Testis (tissue), 3 donors: ENCODE results near the gene CLIP1. TPM values are rescaled to one million over a fixed set of nuclear protein-coding genes. Genes with fewer than 3 reads are reported as not detected.

Source experiments
- DNase-seq: peaks from one replicate; pipeline ENCODE4 v3.0.0-alpha.2; 2019
- H3K27ac ChIP-seq, 2 donors: fragments of 200-600 bp; sonication (generic); one replicate each; pipeline ENCODE4 v1.5.1; 2019
- H3K27me3 ChIP-seq: fragments of 200-600 bp; sonication (generic); one replicate; pipeline ENCODE4 v1.5.1; 2019
- H3K36me3 ChIP-seq: fragments of 200-600 bp; sonication (generic); one replicate; pipeline ENCODE4 v1.5.1; 2017; ENCODE audit warnings: low read depth; ENCODE audit errors: missing control alignments
- H3K4me1 ChIP-seq: fragments of 200-600 bp; sonication (generic); one replicate; pipeline ENCODE4 v1.5.1; 2019
- H3K4me3 ChIP-seq, 2 donors: fragments of 200-600 bp; sonication (generic); one replicate each; pipeline ENCODE4 v1.5.1; 2017 to 2019
- H3K9me3 ChIP-seq: fragments of 200-600 bp; sonication (generic); one replicate; pipeline ENCODE4 v1.5.1; 2017
- CTCF ChIP-seq, 3 experiments: fragments of 450-650 bp in 2 of 3; fragments of 200-600 bp in 1 of 3; sonication (generic) in 1 of 3; IDR thresholded peaks; one replicate each; pipeline ENCODE4 v1.5.1; 2016 to 2019; ENCODE audit warnings: antibody characterized with exemption in 3 of 3, mild to moderate bottlenecking in 2 of 3, moderate library complexity in 1 of 3
- POLR2A ChIP-seq: fragments of 450-650 bp; IDR thresholded peaks from one replicate; pipeline ENCODE4 v1.6.1; 2017; ENCODE audit warnings: antibody characterized with exemption, mild to moderate bottlenecking, moderate library complexity
- WGBS, 2 donors: methylation state at CpG; one replicate each; pipeline ENCODE4 v1.1.5; 2018; 5-methylcytosine and 5-hydroxymethylcytosine counted together
- intact Hi-C: fragments of 100-400 bp; cut with DNase I; formaldehyde crosslinking; loops from one replicate; pipeline ENCODE4 v1.15.1; 2023; ENCODE audit warnings: low total_unique reads
- polyA plus RNA-seq: library from polyadenylated mRNA; stranded (reverse); fragments of 350-450 nt; fragmentation: Illumina TruSeq; extraction: RNeasy Lipid Tissue Mini Kit (QIAGEN cat#74804); gene quantifications from one replicate; pipeline ENCODE4 v1.2.3, GENCODE V29; 2014; ENCODE audit warnings: low read depth, low replicate concordance; ENCODE audit not compliant: insufficient read depth
- total RNA-seq, 2 donors: library from RNA; depleted of rRNA; stranded (reverse); fragments of >200 nt; gene quantifications; one replicate each; pipeline ENCODE4 v1.2.3, GENCODE V29; 2016

Gene CLIP1
- total and polyA plus RNA-seq, 3 donors from 2014 or later, result 25.1 to 66.5 (median 51.9) TPM

- Histone ChIP-seq H3K36me3 (no peaks in the 10 kb centered on the region), H3K27ac (no peak overlapping the region)
- intact Hi-C loops, result no loop called here
Observed at GRCh38 chr12:122393817-122394216, 28.7 kb downstream of the CLIP1 start.

GRCh38 chr12:122392411-122392810 lies 30.1 kb downstream of the CLIP1 start:
- Histone ChIP-seq H3K4me3 (no peak overlapping the region), H3K9me3 (no peaks in the 10 kb centered on the region), H3K4me1 (peaks cover 5% of the 10 kb centered on the region), H3K27me3 (no peaks in the 10 kb centered on the region), H3K27ac (no peak overlapping the region), H3K36me3 (no peaks in the 10 kb centered on the region)
- TF ChIP-seq POLR2A (no peak), CTCF (IDR thresholded peaks at IDR 0.05) (no peak)
- no peak for DNase-seq
- WGBS, 2 donors, result 85 to 94% methylated on average over 5 of the region's 5 CpGs
- intact Hi-C loops, result no loop called here

More at GRCh38 chr12:122393817-122394216, 28.7 kb downstream of the CLIP1 start:
- no peak for DNase-seq
- Histone ChIP-seq H3K4me1 (peaks cover 5% of the 10 kb centered on the region), H3K9me3 (no peaks in the 10 kb centered on the region), H3K27me3 (no peaks in the 10 kb centered on the region), H3K4me3 (no peak overlapping the region)
- 91% methylated on average over 4 of the region's 4 CpGs for WGBS, 2 donors
- TF ChIP-seq CTCF (IDR thresholded peaks at IDR 0.05), result no peak
- TF ChIP-seq POLR2A, result no peak

GRCh38 chr12:122389677-122390076 lies 32.8 kb downstream of the CLIP1 start:
- Histone ChIP-seq H3K27me3 (no peaks in the 10 kb centered on the region), H3K36me3 (no peaks in the 10 kb centered on the region), H3K4me3 (no peak overlapping the region), H3K27ac (no peak overlapping the region), H3K4me1 (no peaks in the 10 kb centered on the region), H3K9me3 (no peaks in the 10 kb centered on the region)
- no peak for DNase-seq
- WGBS, 2 donors, result 91 to 95% methylated on average over 7 of the region's 7 CpGs
- intact Hi-C loops, result no loop called here
- TF ChIP-seq POLR2A, result no peak
- TF ChIP-seq CTCF (IDR thresholded peaks at IDR 0.05), result no peak

GRCh38 chr12:122387887-122388286 lies 34.6 kb downstream of the CLIP1 start:
- TF ChIP-seq CTCF (IDR thresholded peaks at IDR 0.05), result no peak
- TF ChIP-seq POLR2A, result no peak
- no peak overlapping the region for H3K27ac ChIP-seq
- H3K36me3 ChIP-seq, result no peaks in the 10 kb centered on the region
- no peak for DNase-seq
- H3K4me1 ChIP-seq, result no peaks in the 10 kb centered on the region
- H3K27me3 ChIP-seq, result no peaks in the 10 kb centered on the region
- 89 to 93% methylated on average over 6 of the region's 6 CpGs for WGBS, 2 donors
- intact Hi-C loops, result no loop called here
- H3K4me3 ChIP-seq, result no peak overlapping the region
- no peaks in the 10 kb centered on the region for H3K9me3 ChIP-seq

GRCh38 chr12:122385171-122386016 lies 37.1 kb downstream of the CLIP1 start:
- Histone ChIP-seq H3K27ac (no peak overlapping the region), H3K4me1 (no peaks in the 10 kb centered on the region), H3K9me3 (no peaks in the 10 kb centered on the region), H3K4me3 (no peak overlapping the region), H3K27me3 (no peaks in the 10 kb centered on the region), H3K36me3 (no peaks in the 10 kb centered on the region)
- intact Hi-C loops, result no loop called here
- TF ChIP-seq CTCF (IDR thresholded peaks at IDR 0.05), result no peak
- no peak for TF ChIP-seq POLR2A
- WGBS, 2 donors, result 90 to 94% methylated on average over 13 of the region's 13 CpGs
- no peak for DNase-seq
